ENCODE data around the gene AKR1C3.

DNA sequence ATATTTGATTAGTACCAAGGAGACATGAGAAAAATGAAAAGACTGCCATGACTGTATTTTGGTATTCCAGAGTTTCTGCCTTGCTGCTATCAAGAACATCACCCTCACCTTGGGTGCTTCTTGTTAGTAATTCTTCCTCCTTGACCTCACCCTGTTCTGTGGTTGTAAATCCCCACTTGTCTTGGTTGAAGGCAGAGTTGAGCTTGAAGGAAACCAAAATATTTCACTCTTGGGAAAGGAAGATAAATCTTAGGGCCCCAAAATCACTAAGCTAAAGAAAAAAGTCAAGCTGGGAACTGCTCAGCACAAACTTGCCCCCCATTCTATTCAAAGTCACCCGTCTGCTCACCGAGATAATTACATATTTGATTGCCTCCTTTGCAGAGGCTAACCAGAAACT is 20.6 kb upstream of the AKR1C3 start:
- TF ChIP-seq GATA3 (IDR thresholded peaks at IDR 0.05; ENCODE audit: low read depth, low read length) (no peak), GATA2 (IDR thresholded peaks at IDR 0.05; ENCODE audit: low read depth, low read length) (no peak)
